Anterior cingulate cortex (tissue), 58 donors: ENCODE data around the gene ROCK2.
"Not testable (repeated sequence)": the region's sequence is repeated elsewhere in the genome, so short reads cannot be mapped to it uniquely, and the experiment has no call there.

Experiments
- DNase-seq, 58 donors: peaks; one replicate each; lab custom pipeline; 2025; lab: John Stamatoyannopoulos, UW

The ROCK2 gene

DNA sequence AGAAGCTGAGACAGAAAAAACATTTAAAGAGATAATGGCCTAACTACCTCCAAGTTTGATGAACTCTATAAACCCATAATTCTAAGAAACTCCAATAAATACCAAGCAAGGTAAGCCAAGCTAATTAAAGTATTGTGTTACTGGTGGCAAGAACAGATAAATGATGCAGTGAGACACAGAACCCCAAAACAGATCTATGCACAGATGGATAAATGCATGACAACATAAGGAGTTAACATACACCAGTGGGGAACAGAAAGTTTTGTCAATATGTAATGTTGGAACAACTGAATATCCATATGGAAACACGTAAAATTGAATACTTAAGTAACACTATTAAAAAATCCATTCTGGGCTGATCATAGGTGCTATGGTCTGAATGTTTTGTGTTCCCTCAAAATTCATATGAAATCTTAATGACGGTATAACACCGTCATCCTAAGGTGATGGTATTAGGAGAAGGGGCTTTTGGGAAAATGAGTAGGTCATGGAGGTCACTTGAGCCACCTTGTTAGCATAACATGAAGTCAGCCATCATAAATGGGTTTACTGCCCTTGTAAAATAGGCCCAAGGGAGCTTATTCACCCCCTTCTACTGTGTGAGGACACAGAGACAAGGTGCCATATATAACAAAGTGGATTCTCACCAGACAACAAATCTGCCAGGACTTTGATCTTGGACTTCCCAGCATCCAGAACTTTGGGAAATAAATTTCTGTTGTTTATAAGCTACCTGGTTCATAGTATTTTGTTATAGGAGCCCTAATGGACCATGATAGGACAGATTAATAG is 102.8 kb downstream of the ROCK2 start:
- no peak for DNase-seq

DNA sequence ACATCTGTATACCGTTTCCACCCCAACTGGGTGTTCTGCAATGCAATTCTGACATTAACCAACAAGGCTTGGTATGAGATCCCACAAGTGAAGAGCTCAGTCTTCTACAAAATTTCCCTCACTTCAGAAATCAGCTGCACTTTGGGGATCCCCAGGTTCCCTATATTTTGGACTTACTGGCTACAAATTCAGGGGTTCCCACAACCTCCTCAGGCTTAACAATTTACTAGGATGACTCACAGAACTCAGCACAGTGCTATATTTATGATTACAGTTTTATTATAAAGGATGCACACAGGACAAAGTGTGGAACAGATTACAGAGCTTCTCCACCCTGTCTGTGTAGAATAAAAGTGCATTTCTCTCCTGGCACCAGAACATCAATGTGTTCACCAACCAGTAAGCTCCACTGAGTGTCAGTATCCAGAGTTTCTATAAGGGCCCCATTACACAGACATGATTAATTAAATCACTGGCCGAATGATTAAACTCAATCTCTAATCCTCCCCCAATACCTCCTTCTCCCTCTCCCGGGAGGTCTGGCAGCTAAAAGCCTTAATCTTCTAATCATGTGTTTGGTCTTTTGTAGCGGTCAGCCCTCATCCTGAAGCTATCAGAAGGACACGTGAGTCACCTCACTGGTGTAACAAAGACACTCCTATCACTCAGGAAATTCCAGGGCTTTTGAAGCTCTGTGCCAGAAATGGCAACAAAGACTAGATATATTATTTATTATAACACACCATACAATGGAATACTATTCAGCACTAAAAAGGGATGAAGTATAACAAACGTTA is 104.6 kb downstream of the ROCK2 start:
- DNase-seq: no peak

DNA sequence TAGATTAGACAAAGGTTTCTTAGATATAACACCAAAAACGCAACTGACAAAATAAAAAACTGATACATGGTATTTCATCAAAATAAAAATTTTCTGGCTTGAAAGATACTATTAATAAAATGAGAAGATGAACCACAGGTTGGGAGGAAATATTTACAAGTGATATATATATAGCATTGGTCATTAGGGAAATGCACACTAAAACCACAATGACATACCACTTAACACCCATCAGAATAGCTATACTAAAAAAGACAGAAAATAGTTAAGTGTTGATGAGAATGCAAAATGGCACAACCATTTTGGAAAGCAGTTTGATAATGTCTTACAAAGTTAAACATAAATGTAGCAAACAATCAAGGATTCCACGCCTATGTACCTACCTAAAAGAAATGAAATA is 105.3 kb downstream of the ROCK2 start:
- no peak for DNase-seq

DNA sequence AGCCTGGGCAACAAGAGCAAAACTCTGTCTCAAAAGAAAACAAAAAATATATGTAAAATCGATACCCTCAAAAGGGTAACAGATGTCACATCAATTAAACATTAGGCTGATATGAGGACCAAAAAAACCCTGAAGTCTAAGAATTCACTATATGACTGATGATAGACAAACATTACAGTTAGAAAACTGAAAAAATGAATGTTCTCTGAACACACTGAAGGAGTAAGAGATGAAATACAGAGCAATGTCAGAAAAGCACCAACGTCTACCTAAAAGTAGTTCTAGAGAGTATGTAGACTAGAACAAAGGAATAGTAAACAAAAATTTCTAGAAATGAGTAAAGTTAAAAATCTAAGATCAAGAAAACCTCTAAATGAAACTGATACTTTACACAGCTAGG is 107.3 kb downstream of the ROCK2 start:
- DNase-seq: no peak

DNA sequence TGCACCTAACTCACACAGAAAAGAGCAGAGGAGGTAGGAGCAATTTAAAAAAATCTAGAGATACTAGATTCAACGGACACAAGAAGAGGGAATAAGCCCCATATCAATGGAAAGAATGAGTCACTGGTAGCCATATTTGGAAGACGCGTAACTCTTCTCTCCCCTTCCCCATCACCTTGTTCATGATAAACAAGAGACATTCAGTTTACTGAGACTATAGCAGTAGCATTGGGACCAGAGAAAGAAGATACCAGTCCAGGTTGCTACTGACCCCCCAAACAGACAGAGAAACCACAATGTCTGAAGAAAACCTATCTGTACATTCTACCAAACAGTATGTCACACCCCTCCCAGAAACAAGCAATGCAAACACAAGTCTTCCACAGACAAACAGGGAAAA is 108.1 kb downstream of the ROCK2 start:
- DNase-seq: no peak

DNA sequence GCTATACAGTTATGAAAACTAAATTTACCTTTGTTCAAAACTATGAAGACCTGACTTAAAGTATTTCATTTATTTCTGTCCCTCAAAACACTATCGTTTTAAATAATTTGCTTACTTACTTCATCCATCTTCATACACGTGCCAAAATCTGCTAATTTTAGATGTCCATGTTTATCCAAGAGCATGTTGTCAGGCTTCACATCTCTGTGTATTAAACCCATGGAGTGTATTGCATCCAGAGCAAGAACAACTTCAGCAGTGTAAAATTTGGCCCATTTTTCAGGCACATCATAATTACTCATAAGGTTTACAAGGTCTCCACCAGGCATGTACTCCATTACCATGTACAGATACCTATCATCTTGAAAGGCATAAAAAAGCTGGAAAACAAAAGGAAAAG is 108.9 kb downstream of the ROCK2 start:
- DNase-seq: no peak

DNA sequence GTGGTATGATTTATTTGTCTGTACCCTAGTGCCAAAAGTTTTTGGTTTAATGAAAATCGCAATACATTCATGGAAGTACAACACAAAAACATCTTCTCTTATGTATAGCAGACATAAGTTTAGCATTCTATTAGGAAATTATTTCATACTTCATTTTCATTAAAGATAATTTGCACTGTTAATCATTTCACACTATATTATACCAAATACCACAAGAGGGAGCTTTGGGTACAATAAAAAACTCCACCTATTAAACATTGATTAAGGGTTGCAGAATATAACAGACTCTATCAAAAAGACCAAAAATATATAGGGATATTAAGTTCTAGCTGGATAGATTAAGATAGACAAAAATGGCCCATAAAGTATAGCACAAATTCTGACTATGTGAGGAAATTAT is 110.1 kb downstream of the ROCK2 start:
- DNase-seq: no peak

DNA sequence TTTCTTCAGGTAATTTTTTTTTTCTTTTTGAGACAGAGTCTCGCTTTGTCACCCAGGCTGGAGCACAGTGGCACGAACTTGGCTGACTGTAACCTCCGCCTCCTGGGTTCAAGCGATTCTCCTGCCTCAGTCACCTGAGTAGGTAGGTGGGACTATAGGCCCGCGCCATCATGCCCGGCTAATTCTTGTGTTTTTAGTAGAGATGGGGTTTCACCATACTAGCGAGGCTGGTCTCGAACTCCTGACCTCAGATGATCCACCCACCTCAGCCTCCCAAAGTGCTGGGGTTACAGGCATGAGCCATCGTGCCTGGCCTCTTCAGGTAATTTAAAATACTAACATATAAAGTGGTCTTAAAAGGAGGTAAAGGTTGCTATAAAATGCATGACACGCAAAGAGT is 113.2 kb downstream of the ROCK2 start:
- not testable (repeated sequence) for DNase-seq

DNA sequence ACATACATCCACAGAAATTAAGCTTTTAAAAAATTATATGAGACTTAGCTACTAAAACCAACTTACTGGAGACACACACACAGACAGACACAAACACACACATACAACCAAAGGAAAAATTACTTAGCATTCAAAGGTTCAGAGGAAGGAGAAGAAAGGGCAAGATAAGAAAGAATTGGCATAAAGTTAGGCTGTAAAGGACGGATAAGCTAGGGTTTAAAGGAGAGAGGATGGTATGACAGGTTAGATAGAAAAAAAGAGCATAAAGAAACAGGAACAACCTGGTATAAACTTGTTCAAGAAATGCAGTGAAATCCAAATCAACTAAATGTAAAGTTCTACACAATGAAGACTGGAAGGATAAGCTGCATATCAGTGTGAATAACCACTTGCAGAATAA is 115.7 kb downstream of the ROCK2 start:
- DNase-seq: no peak

DNA sequence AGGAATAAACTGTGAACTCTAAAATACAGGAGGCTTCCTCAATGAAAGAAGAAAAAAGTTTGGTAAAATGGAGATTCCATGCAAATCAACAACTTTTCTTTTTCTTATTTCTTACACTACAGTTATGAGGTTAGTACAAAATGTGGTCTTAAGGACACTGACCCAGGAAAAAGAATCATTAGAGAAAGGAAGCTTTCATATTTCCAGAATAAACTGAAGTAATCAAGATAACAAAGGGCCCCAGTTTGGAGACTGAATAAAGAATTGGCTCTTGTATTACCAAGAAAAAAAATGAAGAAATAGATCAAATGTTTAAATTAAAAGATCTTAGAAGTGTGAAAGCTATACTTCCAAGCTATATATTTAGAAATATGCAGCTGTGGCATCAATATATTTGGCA is 116.8 kb downstream of the ROCK2 start:
- no peak for DNase-seq

DNA sequence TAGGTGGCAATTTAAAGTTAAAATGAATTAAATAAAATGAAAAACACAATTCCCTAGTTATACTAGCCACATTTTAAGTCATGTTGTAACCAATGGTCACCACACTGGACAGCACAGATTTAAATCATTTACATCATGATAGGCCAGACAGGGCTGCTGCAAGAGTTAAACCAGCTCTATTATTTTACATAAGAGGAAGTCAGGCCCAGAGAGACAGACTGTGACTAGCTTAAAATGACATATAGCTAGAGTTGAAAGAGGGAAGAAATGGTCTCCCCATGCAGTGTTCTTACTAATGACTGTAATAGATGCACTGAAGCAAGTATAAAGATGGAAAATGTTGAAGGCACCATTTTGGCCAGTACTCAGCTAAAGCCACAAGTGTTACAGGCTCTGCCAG is 119.5 kb downstream of the ROCK2 start:
- no peak for DNase-seq

DNA sequence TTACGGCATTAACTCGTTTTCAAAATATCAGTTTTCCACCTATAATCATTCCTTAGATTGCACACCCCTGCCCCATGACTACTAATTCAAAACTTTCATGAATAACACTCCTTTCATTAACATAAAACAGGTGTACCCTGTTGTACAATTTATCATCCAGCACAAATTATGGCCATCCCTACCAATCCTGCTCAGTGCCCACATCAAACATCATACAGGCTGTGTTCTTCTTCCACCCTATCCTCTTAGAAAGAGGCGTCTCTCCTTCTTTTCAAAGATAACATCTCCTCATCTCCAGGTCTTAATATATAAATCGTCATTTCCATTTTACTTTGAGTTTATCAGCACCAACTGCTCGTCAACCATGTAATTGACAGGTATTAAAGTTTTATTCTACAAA is 121.6 kb downstream of the ROCK2 start:
- DNase-seq: no peak

DNA sequence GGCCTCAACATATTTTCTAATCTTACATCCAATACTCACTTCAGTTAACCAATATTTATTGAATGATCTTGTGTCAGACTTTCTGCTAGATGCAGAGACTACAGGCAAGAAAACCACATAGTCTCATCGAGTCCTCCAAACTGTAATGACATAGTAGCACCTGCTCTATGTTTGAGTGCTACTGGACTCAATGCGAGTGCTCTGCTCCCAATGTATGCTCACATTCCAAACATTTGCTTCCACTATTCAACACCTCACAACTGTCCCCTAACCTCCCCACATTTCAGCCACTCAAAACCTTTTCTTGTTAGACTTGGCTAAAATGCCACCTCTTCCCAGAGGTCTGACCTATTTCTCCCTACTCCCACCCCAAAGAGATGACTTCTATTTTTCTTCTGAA is 124.0 kb downstream of the ROCK2 start:
- no peak for DNase-seq

DNA sequence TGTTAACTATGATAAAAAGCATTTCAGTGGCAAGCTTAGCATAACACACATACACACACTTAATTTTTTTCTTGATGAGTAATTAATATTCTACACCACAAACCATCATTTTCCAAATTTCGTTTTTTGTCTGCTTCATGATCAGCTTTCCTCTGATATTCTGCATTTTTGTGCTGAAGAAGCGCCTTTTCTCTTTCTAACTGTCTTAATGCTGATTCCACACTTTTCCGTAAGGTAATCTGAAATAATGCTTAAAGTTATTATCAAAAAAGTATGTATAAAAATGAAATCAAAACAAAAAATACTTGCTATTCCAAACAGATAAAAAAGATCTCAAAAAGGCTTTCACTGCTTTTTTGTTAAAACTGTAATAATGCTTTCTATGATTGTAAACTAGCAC is 129.0 kb downstream of the ROCK2 start:
- no peak for DNase-seq

DNA sequence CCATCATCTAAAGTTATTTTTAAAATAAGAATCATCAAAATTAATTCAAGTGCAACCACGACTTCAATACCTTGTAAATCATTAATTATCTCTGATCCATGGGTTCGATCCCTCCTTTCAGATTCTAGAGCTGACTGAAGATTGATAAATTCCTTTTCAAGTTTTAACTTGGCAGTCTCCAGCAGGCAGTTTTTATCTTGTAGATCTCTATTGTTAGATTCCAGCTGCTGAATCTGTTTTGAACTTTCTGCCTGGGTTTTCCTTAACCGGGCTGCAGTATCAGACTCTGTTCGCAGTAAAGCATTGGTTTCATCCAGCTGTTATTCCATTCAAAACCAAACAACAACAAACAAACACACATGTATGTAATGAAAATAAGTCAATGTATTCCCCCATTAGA is 129.7 kb downstream of the ROCK2 start:
- DNase-seq: no peak

DNA sequence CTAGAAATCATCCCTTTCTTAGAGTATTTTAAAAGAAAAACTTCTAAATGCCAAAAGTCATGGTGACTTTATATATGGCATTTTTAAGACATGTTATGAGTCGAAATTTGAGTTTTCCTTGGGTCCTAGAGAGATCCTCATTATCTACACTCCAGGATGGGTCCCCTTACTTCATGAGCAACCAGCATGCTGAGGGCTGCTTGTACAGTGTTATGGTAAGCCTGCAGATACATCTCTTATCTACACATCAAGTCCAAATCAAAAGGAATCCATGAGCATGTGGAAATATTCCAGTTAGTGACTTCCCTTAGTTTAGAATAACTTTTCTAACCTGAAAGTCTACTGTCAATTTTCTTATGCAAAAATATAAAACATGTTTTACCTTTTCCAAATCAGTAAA is 130.5 kb downstream of the ROCK2 start:
- no peak for DNase-seq

DNA sequence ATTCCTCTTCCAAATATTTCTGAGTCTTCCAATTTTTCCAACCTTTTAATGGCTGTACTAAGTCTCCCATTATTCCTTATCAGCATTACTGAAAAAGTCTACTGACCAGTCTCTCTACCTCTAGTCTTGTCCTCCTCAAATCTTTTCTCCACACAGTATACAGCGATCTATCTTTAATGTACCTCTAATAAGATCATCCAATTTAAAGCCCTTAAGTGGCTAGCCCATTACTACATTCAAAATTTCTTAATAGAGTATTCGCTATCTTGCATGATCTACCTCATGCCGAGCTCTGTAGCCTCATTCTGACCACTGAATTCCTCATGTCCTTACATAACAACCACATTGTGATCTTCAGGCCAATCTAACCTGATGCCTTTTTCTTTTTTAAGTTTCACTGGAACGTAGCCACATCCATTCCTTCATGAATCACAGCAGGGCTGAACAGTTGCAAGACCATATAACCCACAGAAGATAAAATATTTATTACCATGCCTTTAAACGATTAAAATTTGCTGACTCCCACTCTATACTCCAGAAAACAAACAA is 131.3 kb downstream of the ROCK2 start:
- DNase-seq: no peak

DNA sequence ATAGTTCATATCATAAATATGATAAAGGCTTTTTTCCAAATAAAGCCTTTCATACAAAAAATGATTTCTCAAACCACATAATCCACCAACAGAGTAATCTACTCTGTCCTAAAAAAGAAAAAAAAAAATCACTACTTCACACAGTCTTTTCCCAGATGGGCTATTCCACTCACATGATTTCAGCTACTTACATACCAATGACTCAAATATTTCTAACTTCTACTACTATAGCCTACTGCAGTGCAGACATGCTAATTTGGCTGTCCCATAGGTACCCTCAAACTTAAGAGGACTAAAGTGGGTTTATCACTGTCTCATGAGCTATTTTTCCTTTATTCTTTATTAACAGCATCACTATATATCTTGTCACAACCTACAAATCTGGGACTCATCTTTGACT is 131.8 kb downstream of the ROCK2 start:
- DNase-seq: no peak

DNA sequence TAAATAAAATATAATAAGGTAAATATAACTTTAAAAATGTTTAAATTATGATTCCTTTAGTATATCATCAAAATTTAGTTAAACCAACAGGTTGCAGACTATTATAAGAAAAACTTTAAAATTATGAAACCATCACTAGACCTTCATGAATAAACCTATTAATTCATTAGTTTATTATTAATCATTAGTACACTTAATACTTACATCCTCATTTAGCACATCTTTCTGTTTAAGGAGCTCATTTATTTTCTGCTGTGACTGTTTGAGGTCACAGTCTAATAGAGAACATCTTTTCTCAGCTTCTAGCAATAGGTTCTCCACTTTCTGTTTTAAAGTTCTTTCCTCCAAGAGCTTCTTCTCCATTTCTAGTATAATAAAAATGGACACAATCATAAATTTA is 136.4 kb downstream of the ROCK2 start:
- no peak for DNase-seq

DNA sequence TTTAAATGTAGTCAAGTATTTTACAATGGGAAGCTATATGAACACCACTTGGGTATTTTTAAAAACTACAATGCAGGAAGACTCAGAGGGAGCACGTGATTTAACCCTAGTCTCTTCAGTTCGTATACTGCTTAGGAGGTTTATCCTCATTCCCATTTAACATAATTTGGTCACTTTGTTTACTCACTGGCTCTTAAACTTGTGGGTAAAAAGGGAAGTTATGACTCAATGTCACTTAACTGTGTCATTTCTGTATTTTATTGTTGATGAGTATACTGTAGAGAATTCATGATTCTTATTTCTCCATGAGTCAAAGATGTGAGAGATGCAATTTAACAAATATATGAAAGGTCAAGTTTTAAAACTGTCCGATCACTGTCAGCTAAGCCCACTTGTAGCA is 141.0 kb downstream of the ROCK2 start:
- no peak for DNase-seq

DNA sequence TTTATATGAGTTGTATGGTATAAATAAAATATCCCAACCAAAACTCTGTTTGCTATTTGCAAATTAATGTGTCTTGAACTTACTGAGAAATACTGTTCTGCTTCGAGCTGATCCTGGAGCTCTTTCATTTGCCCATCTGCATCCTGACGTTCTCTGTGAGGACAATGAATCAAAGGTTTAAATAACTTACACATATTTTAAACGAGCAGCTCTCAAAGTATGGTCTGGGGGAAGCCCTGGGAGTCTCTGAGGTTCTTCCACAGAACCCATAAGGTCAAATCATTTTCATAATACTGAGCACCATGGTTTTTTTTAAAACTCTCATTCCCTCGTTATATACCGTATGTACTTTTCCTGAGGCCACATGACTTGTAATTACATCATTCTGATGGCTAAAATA is 142.5 kb downstream of the ROCK2 start:
- DNase-seq: no peak

DNA sequence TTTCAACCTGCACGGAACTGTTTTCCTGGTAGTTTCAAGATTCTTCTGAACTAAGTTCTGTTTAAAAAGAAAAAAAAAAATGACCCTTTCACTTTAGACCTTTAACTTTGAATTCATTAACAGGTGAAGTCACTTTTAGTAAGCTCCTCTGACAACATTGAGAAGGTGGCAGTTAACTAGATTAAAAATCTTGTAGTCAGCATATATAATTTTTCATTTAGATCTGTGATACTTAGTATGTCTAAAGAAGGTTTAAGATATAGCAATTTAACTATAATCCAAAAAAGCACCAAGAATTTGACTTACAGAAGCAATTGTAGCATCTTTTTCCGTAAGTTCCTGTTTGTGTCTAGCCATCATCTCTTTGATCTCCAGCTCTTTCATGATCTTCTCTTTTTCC is 143.8 kb downstream of the ROCK2 start:
- DNase-seq: no peak
